ENCODE data around the gene PLA2G1B.

Gene PLA2G1B

GRCh38 chr12:120323772-120324171 lies 3.8 kb downstream of the PLA2G1B start:
- no peak for DNase-seq

- no peak for DNase-seq
Measured at GRCh38 chr12:120321382-120322202, 6.0 kb downstream of the PLA2G1B start.

GRCh38 chr12:120317224-120318105 lies 10.1 kb downstream of the PLA2G1B start:
- peak; percentile 99 for DNase-seq

- DNase-seq: no peak
Measured at GRCh38 chr12:120316798-120317223, 10.8 kb downstream of the PLA2G1B start.

GRCh38 chr12:120314220-120314619 lies 13.4 kb downstream of the PLA2G1B start:
- DNase-seq: no peak

GRCh38 chr12:120301962-120302815 lies 25.4 kb downstream of the PLA2G1B start, which contains the start of gene SIRT4:
SIRT4 (plus strand) TSS chr12:120302321; CDS start chr12:120303562, 1,241 bp downstream.
- peak; percentile 93 for DNase-seq

- peak; percentile 98 for DNase-seq
Measured at GRCh38 chr12:120292661-120293531, 34.7 kb downstream of the PLA2G1B start, which contains the start of gene RNU4-1. RNU4-1 (minus strand) TSS chr12:120293237.

GRCh38 chr12:120292411-120292660 lies 35.2 kb downstream of the PLA2G1B start:
- no peak for DNase-seq

GRCh38 chr12:120290609-120291305 lies 36.8 kb downstream of the PLA2G1B start:
- DNase-seq: no peak

GRCh38 chr12:120287491-120287890 lies 40.1 kb downstream of the PLA2G1B start:
- no peak for DNase-seq

- no peak for DNase-seq
Measured at GRCh38 chr12:120286768-120287490, 40.6 kb downstream of the PLA2G1B start.

GRCh38 chr12:120284381-120284780 lies 43.2 kb downstream of the PLA2G1B start:
- DNase-seq: no peak

GRCh38 chr12:120283318-120283717 lies 44.3 kb downstream of the PLA2G1B start:
- DNase-seq: peak; percentile 41

GRCh38 chr12:120278137-120279069 lies 49.2 kb downstream of the PLA2G1B start:
- no peak for DNase-seq

GRCh38 chr12:120276734-120277133 lies 50.8 kb downstream of the PLA2G1B start:
- DNase-seq: peak; percentile 58

Data from fibroblast of skin of right quadriceps (primary cell).